OCI-LY1 (cell line): Measurements from ENCODE around the gene CUX1.

Source experiments
- EZH2 ChIP-seq: fragments of 200-600 bp; sonication (generic), shearing (Covaris generic); IDR thresholded peaks from 2 replicates; pipeline ENCODE4 v1.8.0; 2017; ENCODE audit warnings: borderline replicate concordance, mixed run types, mild to moderate bottlenecking, antibody characterized with exemption, low read length, moderate library complexity, mixed read lengths
- TF ChIP-seq, protein P1 (sequence below): fragments of 200-600 bp; sonication (generic), shearing (Covaris generic); IDR thresholded peaks from 2 replicates; pipeline ENCODE4 v1.5.1; 2017; ENCODE audit warnings: mild to moderate bottlenecking, antibody characterized with exemption, low read length, moderate library complexity, mixed read lengths

GRCh38 chr7:102004229-102004628 lies 186.8 kb downstream of the CUX1 start:
- TF ChIP-seq, protein P1, sequence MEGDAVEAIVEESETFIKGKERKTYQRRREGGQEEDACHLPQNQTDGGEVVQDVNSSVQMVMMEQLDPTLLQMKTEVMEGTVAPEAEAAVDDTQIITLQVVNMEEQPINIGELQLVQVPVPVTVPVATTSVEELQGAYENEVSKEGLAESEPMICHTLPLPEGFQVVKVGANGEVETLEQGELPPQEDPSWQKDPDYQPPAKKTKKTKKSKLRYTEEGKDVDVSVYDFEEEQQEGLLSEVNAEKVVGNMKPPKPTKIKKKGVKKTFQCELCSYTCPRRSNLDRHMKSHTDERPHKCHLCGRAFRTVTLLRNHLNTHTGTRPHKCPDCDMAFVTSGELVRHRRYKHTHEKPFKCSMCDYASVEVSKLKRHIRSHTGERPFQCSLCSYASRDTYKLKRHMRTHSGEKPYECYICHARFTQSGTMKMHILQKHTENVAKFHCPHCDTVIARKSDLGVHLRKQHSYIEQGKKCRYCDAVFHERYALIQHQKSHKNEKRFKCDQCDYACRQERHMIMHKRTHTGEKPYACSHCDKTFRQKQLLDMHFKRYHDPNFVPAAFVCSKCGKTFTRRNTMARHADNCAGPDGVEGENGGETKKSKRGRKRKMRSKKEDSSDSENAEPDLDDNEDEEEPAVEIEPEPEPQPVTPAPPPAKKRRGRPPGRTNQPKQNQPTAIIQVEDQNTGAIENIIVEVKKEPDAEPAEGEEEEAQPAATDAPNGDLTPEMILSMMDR, result no peak
- no peak for TF ChIP-seq EZH2
